ENCODE results near the gene POU2F1.

DNA sequence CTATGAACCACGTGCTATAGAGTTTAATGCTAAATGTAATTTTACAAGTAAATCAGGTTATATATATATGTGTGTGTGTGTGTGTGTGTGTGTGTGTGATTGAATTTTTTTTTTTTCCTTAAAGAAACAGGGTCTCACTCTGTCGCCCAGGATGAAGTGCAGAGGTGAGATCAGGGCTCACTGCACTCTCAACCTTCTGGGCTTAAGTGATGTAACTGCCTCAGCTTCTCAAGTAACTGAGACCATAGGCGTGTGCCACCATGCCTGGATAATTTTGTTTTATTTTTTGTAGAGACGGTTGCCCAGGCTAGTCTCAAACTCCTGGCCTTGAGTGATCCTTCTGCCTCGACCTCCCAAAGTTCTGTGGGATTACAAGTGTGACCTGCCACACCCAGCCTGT is 26.3 kb downstream of the POU2F1 start:
- no peak for TF ChIP-seq EZH2phosphoT487 (IDR thresholded peaks at IDR 0.05; ENCODE audit: low read length)
- TF ChIP-seq, protein P1, sequence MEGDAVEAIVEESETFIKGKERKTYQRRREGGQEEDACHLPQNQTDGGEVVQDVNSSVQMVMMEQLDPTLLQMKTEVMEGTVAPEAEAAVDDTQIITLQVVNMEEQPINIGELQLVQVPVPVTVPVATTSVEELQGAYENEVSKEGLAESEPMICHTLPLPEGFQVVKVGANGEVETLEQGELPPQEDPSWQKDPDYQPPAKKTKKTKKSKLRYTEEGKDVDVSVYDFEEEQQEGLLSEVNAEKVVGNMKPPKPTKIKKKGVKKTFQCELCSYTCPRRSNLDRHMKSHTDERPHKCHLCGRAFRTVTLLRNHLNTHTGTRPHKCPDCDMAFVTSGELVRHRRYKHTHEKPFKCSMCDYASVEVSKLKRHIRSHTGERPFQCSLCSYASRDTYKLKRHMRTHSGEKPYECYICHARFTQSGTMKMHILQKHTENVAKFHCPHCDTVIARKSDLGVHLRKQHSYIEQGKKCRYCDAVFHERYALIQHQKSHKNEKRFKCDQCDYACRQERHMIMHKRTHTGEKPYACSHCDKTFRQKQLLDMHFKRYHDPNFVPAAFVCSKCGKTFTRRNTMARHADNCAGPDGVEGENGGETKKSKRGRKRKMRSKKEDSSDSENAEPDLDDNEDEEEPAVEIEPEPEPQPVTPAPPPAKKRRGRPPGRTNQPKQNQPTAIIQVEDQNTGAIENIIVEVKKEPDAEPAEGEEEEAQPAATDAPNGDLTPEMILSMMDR (IDR thresholded peaks at IDR 0.05; ENCODE audit: low read length) = no peak
